Ovary (tissue), 9 donors: ENCODE results near the gene NIF3L1. TPM values are rescaled to one million over a fixed set of nuclear protein-coding genes. Genes with fewer than 3 reads are reported as not detected.

Experiments
- DNase-seq, 5 donors: peaks; one replicate each; pipeline ENCODE4 v3.0.0-alpha.2; 2019 to 2020
- H3K27ac ChIP-seq, 2 donors: fragments of 200-600 bp; one replicate each; pipeline versions ENCODE4 v1.5.1 to v1.8.0; 2019 to 2022
- H3K27me3 ChIP-seq: fragments of 200-600 bp; one replicate; pipeline ENCODE4 v1.8.0; 2022
- H3K36me3 ChIP-seq: fragments of 200-600 bp; sonication (generic); one replicate; pipeline ENCODE4 v1.5.1; 2019
- H3K4me1 ChIP-seq: one replicate; pipeline ENCODE4 v1.8.1; 2013; ENCODE audit warnings: mild to moderate bottlenecking, moderate library complexity; ENCODE audit not compliant: insufficient read depth
- H3K4me3 ChIP-seq: fragments of 200-600 bp; sonication (generic); one replicate; pipeline ENCODE4 v1.5.1; 2017
- H3K9me3 ChIP-seq, 2 donors: fragments of 200-600 bp in 1 of 2; sonication (generic) in 1 of 2; one replicate each; pipeline versions ENCODE4 v1.5.1 to v1.8.1; 2013 to 2019; ENCODE audit warnings: mild to moderate bottlenecking in 1 of 2, moderate library complexity in 1 of 2
- EP300 ChIP-seq: sonication (generic); formaldehyde crosslinking; IDR thresholded peaks from one replicate; pipeline ENCODE4 v1.6.1; 2017; ENCODE audit warnings: antibody characterized with exemption
- POLR2A ChIP-seq: fragments of 450-650 bp; IDR thresholded peaks from one replicate; pipeline ENCODE4 v1.6.1; 2017; ENCODE audit warnings: antibody characterized with exemption, mild to moderate bottlenecking, moderate library complexity
- WGBS, 3 donors: extraction: QIAGEN DNeasy Blood & Tissue Kit in 1 of 3; methylation state at CpG; one replicate each; pipeline versions ENCODE4 v1.1.5 to v1.1.7; 2013 to 2017; 5-methylcytosine and 5-hydroxymethylcytosine counted together
- intact Hi-C, 4 donors: fragments of 100-400 bp; cut with DNase I; formaldehyde crosslinking; loops; one replicate each; pipeline versions ENCODE4 v1.11.0 to v1.15.1; 2022 to 2023
- polyA plus RNA-seq, 2 donors: library from polyadenylated mRNA; stranded (reverse); fragments of 200-250 nt in 1 of 2; fragments of 350-450 nt in 1 of 2; fragmentation: Illumina TruSeq in 1 of 2; extraction: RNeasy Lipid Tissue Mini Kit (QIAGEN cat#74804) in 1 of 2; gene quantifications; one replicate each; pipeline ENCODE4 v1.2.3, GENCODE V29; 2013 to 2014
- total RNA-seq, 7 donors: library from RNA; depleted of rRNA in 2 of 7; stranded (reverse); fragments of >200 nt in 2 of 7; fragmentation: NEBNext Ultra II Directional in 3 of 7; extraction: Animal tissue kit (Norgen Biotek cat#: 25700) in 3 of 7; gene quantifications; one replicate each; pipeline versions ENCODE4 v1.1.0 to v1.2.4, GENCODE V29; 2016 to 2023
- TF ChIP-seq, protein P1 (sequence below), 3 donors: fragments of 450-650 bp in 2 of 3; fragments of 200-600 bp in 1 of 3; IDR thresholded peaks; one replicate each; pipeline versions ENCODE4 v1.5.1 to v1.8.0; 2016 to 2022; ENCODE audit warnings: antibody characterized with exemption in 3 of 3, mild to moderate bottlenecking in 1 of 3
- donor health status: DM: no; HTN: no; CAD: no; lungs with moderate emphysema.
- donor health status: DM: no; HTN: no; CAD: no.
- donor health status: Bipolar disorder and iron deficiency.
- donor health status: DM: yes; HTN: yes; CAD: no.
- donor health status: DM: no; HTN: no; CAD: no.
- donor health status: DM: yes; HTN: yes; CAD: no.

NIF3L1 gene
- total and polyA plus RNA-seq, 9 donors: 12.8 to 29.6 (median 17.7) TPM

DNA sequence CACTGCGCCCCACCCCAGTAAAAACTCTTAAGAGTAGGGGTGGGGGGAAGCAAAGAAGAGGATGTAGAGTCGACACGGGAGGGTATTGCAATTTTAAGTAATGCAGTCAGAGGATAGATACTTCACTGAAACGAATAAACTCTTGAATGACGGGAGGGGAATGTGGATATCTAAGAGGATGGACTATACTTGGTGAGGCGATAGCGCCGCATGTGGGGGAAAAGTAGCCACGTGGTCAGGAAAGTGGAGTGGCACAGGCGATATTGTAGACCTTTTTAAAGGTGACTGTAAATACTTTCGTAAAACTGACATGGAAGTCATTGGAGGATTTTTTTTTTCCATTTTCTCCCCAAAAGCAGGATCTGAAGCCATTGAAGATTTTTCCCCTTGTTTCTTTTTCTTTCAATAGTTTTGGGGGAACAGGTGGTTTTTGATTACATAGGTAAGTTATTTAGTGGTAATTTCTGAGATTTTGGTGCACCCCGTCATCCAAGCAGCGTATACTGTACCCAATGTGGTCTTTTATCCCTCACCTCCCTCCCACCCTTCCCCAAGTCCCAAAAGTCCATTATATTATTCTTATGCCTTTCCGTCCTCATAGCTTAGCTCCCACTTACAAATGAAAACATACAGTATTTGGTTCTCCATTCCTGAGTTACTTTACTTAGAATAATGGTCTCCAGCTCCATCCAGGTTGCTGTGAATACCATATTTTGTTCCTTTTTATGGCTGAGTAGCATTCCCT, 38.5 kb upstream of the NIF3L1 start:
- H3K9me3 ChIP-seq: no peaks in the 10 kb centered on the region
- DNase-seq: no peak
- intact Hi-C loops: no loop called here
- WGBS, 3 donors: 75 to 83% (median 76%) methylated on average over 14 of the region's 14 CpGs
- H3K27ac ChIP-seq: no peak overlapping the region
- no peaks in the 10 kb centered on the region for H3K36me3 ChIP-seq
- no peaks in the 10 kb centered on the region for H3K27me3 ChIP-seq
- no peak overlapping the region for H3K4me3 ChIP-seq
- no peaks in the 10 kb centered on the region for H3K4me1 ChIP-seq
- TF ChIP-seq EP300 (no peak), POLR2A (no peak)
- TF ChIP-seq, protein P1, sequence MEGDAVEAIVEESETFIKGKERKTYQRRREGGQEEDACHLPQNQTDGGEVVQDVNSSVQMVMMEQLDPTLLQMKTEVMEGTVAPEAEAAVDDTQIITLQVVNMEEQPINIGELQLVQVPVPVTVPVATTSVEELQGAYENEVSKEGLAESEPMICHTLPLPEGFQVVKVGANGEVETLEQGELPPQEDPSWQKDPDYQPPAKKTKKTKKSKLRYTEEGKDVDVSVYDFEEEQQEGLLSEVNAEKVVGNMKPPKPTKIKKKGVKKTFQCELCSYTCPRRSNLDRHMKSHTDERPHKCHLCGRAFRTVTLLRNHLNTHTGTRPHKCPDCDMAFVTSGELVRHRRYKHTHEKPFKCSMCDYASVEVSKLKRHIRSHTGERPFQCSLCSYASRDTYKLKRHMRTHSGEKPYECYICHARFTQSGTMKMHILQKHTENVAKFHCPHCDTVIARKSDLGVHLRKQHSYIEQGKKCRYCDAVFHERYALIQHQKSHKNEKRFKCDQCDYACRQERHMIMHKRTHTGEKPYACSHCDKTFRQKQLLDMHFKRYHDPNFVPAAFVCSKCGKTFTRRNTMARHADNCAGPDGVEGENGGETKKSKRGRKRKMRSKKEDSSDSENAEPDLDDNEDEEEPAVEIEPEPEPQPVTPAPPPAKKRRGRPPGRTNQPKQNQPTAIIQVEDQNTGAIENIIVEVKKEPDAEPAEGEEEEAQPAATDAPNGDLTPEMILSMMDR (IDR thresholded peaks at IDR 0.05): no peak

DNA sequence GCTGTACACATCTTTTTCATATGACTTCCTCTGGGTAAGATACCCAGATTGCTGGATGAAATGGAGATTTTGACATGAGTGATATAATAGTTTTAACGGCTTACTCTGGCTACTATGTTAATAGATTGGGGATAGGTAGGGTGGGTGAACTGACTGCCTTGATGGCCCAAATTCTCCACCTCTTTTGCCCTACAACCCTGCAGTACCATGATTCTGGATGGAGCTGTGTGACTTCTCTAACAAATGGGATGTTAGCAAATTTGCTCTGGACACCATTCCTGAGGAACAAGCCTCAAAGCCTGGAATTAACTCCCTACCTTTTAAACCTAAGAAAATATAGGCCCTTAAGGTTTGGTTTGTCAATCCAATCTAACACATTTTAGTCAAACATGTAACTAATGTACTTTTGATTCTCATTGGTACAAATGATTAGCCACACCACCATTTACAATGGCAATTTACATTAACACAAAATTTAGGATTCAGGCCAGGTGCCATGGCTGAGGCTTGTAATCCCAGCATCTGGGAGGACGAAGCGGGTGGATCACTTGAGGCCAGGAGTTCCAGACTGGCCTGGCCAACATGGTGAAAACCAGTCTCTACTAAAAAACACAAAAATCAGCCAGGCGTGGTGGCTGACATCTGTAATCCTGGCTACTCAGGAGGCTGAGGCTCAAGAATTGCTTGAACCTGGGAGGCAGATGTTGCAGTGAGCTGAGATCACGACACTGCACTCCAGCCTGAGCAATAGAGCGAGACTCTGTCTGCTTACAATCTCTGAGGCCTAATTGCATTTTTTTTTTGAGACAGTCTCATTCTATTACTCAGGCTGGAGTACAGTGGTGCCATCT, 37.5 kb upstream of the NIF3L1 start:
- H3K9me3 ChIP-seq: no peaks in the 10 kb centered on the region
- H3K4me1 ChIP-seq: no peaks in the 10 kb centered on the region
- 94 to 97% (median 95%) methylated on average over 6 of the region's 6 CpGs for WGBS, 3 donors
- no peak for DNase-seq
- H3K36me3 ChIP-seq: no peaks in the 10 kb centered on the region
- intact Hi-C loops: no loop called here
- H3K4me3 ChIP-seq: no peak overlapping the region
- H3K27ac ChIP-seq: no peak overlapping the region
- H3K27me3 ChIP-seq: no peaks in the 10 kb centered on the region
- TF ChIP-seq POLR2A: no peak
- TF ChIP-seq EP300: no peak
- TF ChIP-seq, protein P1 (IDR thresholded peaks at IDR 0.05): no peak

DNA sequence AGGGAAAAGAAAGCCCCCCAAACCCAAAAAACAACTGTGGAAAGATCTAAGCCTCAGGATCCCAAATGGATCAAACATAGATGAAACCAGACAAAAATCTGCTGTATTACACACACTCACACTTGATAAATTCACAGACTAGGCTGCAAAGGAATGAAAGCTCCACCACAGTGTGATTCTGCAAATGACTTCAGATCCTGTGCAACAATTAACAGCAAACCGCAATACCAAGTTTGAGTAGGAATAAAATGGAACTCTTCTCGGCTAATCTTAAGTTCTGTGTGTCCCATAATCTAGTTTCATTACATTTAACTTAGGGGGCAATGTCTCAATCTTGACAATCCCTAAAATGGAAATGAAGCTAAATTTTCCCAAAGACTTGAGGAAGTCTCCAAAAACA, 36.6 kb upstream of the NIF3L1 start:
- TF ChIP-seq, protein P1 (IDR thresholded peaks at IDR 0.05): no peak
- TF ChIP-seq EP300 (no peak), POLR2A (no peak)
- Histone ChIP-seq H3K36me3 (no peaks in the 10 kb centered on the region), H3K27me3 (no peaks in the 10 kb centered on the region), H3K4me3 (no peak overlapping the region), H3K9me3 (no peaks in the 10 kb centered on the region), H3K27ac (no peak overlapping the region), H3K4me1 (no peaks in the 10 kb centered on the region)
- DNase-seq: no peak
- WGBS, 3 donors: 92 to 97% (median 96%) methylated on average over 2 of the region's 2 CpGs
- intact Hi-C loops: no loop called here

DNA sequence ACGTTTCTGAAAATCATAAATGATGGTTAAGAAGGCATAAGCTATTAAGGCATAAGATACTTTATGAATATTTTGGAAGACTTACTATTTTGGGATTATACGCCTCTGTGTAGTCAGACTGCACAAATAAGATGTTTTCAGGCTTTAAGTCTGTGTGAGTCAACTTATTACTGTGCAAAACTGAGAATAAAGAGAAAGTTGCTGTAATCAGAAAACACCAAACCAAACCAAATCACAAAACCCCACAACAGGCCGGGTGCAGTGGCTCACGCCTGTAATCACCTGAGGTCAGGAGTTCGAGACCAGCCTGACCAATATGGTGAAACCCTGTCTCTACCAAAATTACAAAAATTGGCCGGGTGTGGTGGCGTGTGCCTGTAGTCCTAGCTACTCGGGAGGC, 32.4 kb upstream of the NIF3L1 start:
- TF ChIP-seq, protein P1 (IDR thresholded peaks at IDR 0.05): no peak
- TF ChIP-seq POLR2A (no peak), EP300 (no peak)
- Histone ChIP-seq H3K27me3 (no peaks in the 10 kb centered on the region), H3K4me1 (peaks cover 9% of the 10 kb centered on the region), H3K4me3 (no peak overlapping the region), H3K27ac (no peak overlapping the region), H3K36me3 (no peaks in the 10 kb centered on the region), H3K9me3 (no peaks in the 10 kb centered on the region)
- WGBS, 3 donors: 83% methylated on average over 8 of the region's 8 CpGs
- intact Hi-C loops: no loop called here
- no peak for DNase-seq
